GM23248 (cell line): ENCODE data around the gene DOCK3.
"Not testable (repeated sequence)": the region's sequence is repeated elsewhere in the genome, so short reads cannot be mapped to it uniquely, and the experiment has no call there.

Experiments
- EZH2 ChIP-seq: fragments of 200-600 bp; sonication (generic); IDR thresholded peaks from 2 replicates; pipeline ENCODE4 v1.6.1; 2018; ENCODE audit warnings: antibody characterized with exemption, mild to moderate bottlenecking; ENCODE audit not compliant: insufficient read depth, poor library complexity, severe bottlenecking
- EZH2phosphoT487 ChIP-seq: fragments of 200-600 bp; sonication (generic); IDR thresholded peaks from 2 replicates; pipeline ENCODE4 v1.6.1; 2018; ENCODE audit warnings: antibody characterized with exemption, moderate library complexity, mild to moderate bottlenecking, low read depth; ENCODE audit not compliant: insufficient read depth

- not testable (repeated sequence) for TF ChIP-seq EZH2, EZH2phosphoT487
Measured at GRCh38 chr3:50781766-50782165, 107.0 kb downstream of the DOCK3 start.
